ENCODE data around the gene MMS19.
A peak's percentile ranks its signal among the peaks of the same experiment; 100 is the strongest.

The MMS19 gene

GRCh38 chr10:97543025-97543546 lies 44.9 kb upstream of the MMS19 start:
- H3K27ac ChIP-seq: peak overlapping the region; percentile 58
- peaks cover 11 to 14% of the 10 kb centered on the region in 2 experiments for H3K4me1 ChIP-seq (ENCODE audit: control insufficient read depth in 1 of 2, insufficient read depth in 1 of 2, low read depth in 1 of 2, low read length in 1 of 2)
- H3K9me3 ChIP-seq: no peaks in the 10 kb centered on the region
- no peaks in the 10 kb centered on the region for H3K27me3 ChIP-seq
- no peak overlapping the region for H3K4me3 ChIP-seq (ENCODE audit: low read depth in 1 of 2, low read length in 1 of 2)
- H3K36me3 ChIP-seq: peaks cover 2% of the 10 kb centered on the region
- no peak for TF ChIP-seq CTCF (IDR thresholded peaks at IDR 0.05)

DNA sequence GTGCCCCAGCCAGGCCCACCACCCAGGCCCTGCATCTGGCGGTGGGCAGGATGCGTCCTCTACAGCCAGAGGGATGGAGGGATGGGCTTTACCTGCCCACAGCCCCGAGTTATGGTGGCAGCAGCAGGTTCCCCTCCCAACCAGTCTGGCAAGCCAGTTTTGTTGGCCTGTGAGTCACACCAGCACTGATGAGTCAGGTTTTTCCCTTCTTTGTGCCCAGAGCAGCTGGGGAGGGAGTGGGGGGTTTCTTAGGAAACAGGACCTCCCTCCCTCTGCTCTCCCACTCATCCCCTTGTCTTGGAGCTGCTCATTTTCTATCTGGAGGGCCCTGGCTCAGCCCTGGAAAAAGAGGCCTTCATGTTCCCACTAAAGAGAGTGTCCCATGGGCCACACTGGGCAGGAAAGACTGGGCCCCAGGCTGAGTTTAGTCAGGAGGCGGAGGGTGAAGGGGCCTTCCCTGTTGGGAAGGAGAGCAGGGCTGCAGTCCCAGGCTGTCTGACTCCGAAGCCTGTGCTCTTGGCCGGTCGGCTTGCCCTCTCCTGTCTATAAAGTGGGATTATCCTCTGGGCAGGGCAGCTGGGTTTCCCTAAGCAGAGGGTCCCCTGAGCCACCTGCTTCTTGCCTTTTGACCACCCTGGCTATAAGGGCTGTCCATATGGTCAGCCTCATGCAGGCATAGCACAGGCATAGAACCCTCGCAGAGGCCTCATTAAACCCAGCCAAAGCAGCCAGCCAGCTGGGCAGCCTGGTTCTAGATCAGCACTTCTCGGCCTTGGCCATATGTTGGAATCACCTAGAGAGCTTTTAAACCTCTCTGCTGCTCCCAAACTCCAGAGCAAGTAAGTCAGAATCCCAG lies 44.2 kb upstream of the MMS19 start:
- Histone ChIP-seq H3K9me3 (no peaks in the 10 kb centered on the region), H3K27ac (peak overlapping the region; percentile 58), H3K4me3 (ENCODE audit: low read depth in 1 of 2, low read length in 1 of 2) (no peak overlapping the region), H3K27me3 (no peaks in the 10 kb centered on the region), H3K4me1 (ENCODE audit: control insufficient read depth in 1 of 2, insufficient read depth in 1 of 2, low read depth in 1 of 2, low read length in 1 of 2) (peaks cover 11 to 14% of the 10 kb centered on the region in 2 experiments), H3K36me3 (no peaks in the 10 kb centered on the region)
- no peak for TF ChIP-seq CTCF (IDR thresholded peaks at IDR 0.05)

- no peak for TF ChIP-seq CTCF (IDR thresholded peaks at IDR 0.05)
- no peaks in the 10 kb centered on the region for H3K27me3 ChIP-seq
- H3K4me1 ChIP-seq (ENCODE audit: control insufficient read depth in 1 of 2, insufficient read depth in 1 of 2, low read depth in 1 of 2, low read length in 1 of 2): peaks cover 11 to 14% of the 10 kb centered on the region in 2 experiments
- no peak overlapping the region for H3K27ac ChIP-seq
- no peaks in the 10 kb centered on the region for H3K36me3 ChIP-seq
- no peaks in the 10 kb centered on the region for H3K9me3 ChIP-seq
- H3K4me3 ChIP-seq (ENCODE audit: low read depth in 1 of 2, low read length in 1 of 2): no peak overlapping the region
These were observed 42.7 kb upstream of the MMS19 start for GRCh38 chr10:97540669-97541500.

DNA sequence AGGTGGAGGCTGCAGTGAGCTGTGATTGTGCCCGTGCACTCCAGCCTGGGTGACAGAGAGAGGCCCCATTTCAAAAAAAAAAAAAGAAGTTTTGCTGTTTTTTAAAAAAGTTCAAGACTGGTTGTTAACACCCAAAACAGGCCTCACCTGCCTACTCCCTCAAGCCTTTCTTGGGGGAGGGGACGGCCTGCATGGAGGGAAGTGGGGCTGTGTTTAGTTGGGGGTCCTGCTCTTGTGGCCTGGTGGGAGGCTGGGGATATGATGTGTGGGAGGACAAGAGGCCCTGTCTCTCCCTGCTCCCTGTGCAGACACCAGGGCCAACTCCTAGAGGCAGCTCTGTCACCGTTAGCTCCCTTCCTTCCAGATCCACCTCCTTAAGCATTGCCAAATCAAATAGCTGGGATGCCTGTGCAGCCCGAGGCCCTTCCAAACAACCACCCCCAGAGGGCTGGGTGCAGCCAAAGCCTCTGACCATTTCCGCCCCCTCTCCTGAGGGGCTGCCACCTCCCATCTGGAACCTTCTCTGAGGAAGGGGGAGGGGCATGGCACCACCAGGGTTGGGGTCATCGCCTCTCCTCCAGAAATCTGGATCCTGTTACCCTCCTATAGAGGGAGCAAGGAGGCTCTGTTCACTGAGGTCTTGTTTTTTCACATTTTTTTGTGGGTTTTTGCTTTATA lies 41.4 kb upstream of the MMS19 start:
- H3K4me3 ChIP-seq (ENCODE audit: low read depth in 1 of 2, low read length in 1 of 2): no peak overlapping the region
- no peaks in the 10 kb centered on the region for H3K36me3 ChIP-seq
- no peaks in the 10 kb centered on the region for H3K9me3 ChIP-seq
- H3K4me1 ChIP-seq (ENCODE audit: control insufficient read depth in 1 of 2, insufficient read depth in 1 of 2, low read depth in 1 of 2, low read length in 1 of 2): peaks cover 9 to 11% of the 10 kb centered on the region in 2 experiments
- H3K27me3 ChIP-seq: no peaks in the 10 kb centered on the region
- TF ChIP-seq CTCF (IDR thresholded peaks at IDR 0.05): no peak
- no peak overlapping the region for H3K27ac ChIP-seq

DNA sequence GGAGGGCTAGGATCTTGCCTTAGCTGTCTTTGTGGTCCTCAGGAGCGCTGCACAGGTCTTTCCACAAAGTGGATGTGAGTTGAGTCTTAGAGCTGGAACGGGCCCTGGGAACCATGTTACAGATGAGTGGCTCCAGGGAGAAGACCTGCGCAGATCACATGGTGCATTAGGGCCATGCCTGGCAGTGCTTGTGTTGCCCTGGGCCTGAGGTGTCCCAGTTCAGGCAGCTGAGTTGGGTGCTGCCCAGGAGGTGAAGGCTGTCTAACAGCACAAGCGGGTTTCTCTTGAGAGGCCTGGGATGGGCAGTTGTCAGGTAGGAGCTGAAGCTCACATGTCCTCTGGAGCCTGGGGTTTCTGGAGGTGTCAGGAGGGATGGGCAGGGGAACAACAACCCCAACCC lies 40.6 kb upstream of the MMS19 start:
- H3K27ac ChIP-seq: no peak overlapping the region
- TF ChIP-seq CTCF (IDR thresholded peaks at IDR 0.05): no peak

More for the DNA sequence above, 40.6 kb upstream of the MMS19 start:
- H3K36me3 ChIP-seq: no peaks in the 10 kb centered on the region
- no peak overlapping the region for H3K4me3 ChIP-seq (ENCODE audit: low read depth in 1 of 2, low read length in 1 of 2)
- no peaks in the 10 kb centered on the region for H3K27me3 ChIP-seq
- H3K9me3 ChIP-seq: no peaks in the 10 kb centered on the region
- peaks cover 9 to 11% of the 10 kb centered on the region in 2 experiments for H3K4me1 ChIP-seq (ENCODE audit: control insufficient read depth in 1 of 2, insufficient read depth in 1 of 2, low read depth in 1 of 2, low read length in 1 of 2)
